HG02642 (cell line): ENCODE measurements around the gene FLT1.
A peak's percentile ranks its signal among the peaks of the same experiment; 100 is the strongest.

ENCODE experiments used
- ATAC-seq: cut with Tn5 transposase; IDR thresholded peaks from one replicate; pipeline ENCODE4 v1.9.1; 2021; ENCODE audit warnings: mild to moderate bottlenecking; ENCODE audit not compliant: unreplicated experiment, poor library complexity

FLT1 gene

GRCh38 chr13:28440774-28441504, 54.0 kb downstream of the FLT1 start:
- ATAC-seq = no peak

GRCh38 chr13:28438598-28439334, 56.2 kb downstream of the FLT1 start:
- no peak for ATAC-seq

- no peak for ATAC-seq
Observed at GRCh38 chr13:28438067-28438466, 56.9 kb downstream of the FLT1 start.

- no peak for ATAC-seq
Observed at GRCh38 chr13:28435917-28436316, 59.0 kb downstream of the FLT1 start.

- no peak for ATAC-seq
Observed at GRCh38 chr13:28434926-28435325, 60.0 kb downstream of the FLT1 start.

- ATAC-seq = no peak
Observed at GRCh38 chr13:28432816-28433560, 61.9 kb downstream of the FLT1 start.

GRCh38 chr13:28429685-28430290, 65.1 kb downstream of the FLT1 start:
- peak; percentile 94 for ATAC-seq

GRCh38 chr13:28429096-28429495, 65.8 kb downstream of the FLT1 start:
- no peak for ATAC-seq

GRCh38 chr13:28426381-28426780, 68.5 kb downstream of the FLT1 start:
- no peak for ATAC-seq

GRCh38 chr13:28425793-28426192, 69.1 kb downstream of the FLT1 start:
- no peak for ATAC-seq

- ATAC-seq = no peak
Observed at GRCh38 chr13:28424541-28424940, 70.4 kb downstream of the FLT1 start.

GRCh38 chr13:28423010-28423409, 71.9 kb downstream of the FLT1 start:
- ATAC-seq = peak; percentile 92

GRCh38 chr13:28421676-28422410, 73.1 kb downstream of the FLT1 start:
- no peak for ATAC-seq

GRCh38 chr13:28420704-28421103, 74.2 kb downstream of the FLT1 start:
- no peak for ATAC-seq

GRCh38 chr13:28415994-28416421, 78.9 kb downstream of the FLT1 start:
- ATAC-seq = no peak

- no peak for ATAC-seq
Observed at GRCh38 chr13:28413999-28414398, 80.9 kb downstream of the FLT1 start.

GRCh38 chr13:28412981-28413380, 81.9 kb downstream of the FLT1 start:
- no peak for ATAC-seq

- ATAC-seq = no peak
Observed at GRCh38 chr13:28411831-28412353, 83.0 kb downstream of the FLT1 start.

GRCh38 chr13:28410096-28410495, 84.8 kb downstream of the FLT1 start:
- ATAC-seq = no peak

- ATAC-seq = no peak
Observed at GRCh38 chr13:28409648-28410047, 85.3 kb downstream of the FLT1 start.
